K562 (cell line): ENCODE data around the gene ZNF391. TPM values are rescaled to one million over a fixed set of nuclear protein-coding genes. Genes with fewer than 3 reads are reported as not detected.

Experiments used
- FOXA3 ChIP-seq, 2 experiments: fragments of 450-650 bp in 1 of 2; sonication (generic) in 1 of 2; formaldehyde crosslinking; IDR thresholded peaks in 1 of 2; conservative IDR thresholded peaks in 1 of 2; 2 replicates each; pipeline versions ENCODE4 v1.4.0 to v1.8.0; 2020 to 2022; ENCODE audit warnings: mild to moderate bottlenecking in 2 of 2, missing genetic modification reagents in 1 of 2
- JUNB ChIP-seq: fragments of 450-650 bp; formaldehyde crosslinking; conservative IDR thresholded peaks from 2 replicates; pipeline ENCODE4 v1.4.0; 2020; ENCODE audit warnings: mild to moderate bottlenecking
- KLF10 ChIP-seq: fragments of 250-450 bp; sonication (Bioruptor Pico); IDR thresholded peaks from 2 replicates; pipeline ENCODE4 v1.6.1; 2021; ENCODE audit warnings: matching md5 sums
- NCOA2 ChIP-seq, 2 experiments: fragments of 450-650 bp; IDR thresholded peaks; 2 replicates each; pipeline ENCODE4 v1.6.1; 2018; ENCODE audit warnings: mild to moderate bottlenecking in 2 of 2, moderate library complexity in 1 of 2; ENCODE audit not compliant: partially characterized antibody in 2 of 2
- POLR3G ChIP-seq: IDR thresholded peaks from 2 replicates; pipeline ENCODE4 v1.6.1; 2011; ENCODE audit not compliant: insufficient read length, insufficient replicate concordance; ENCODE audit errors: extremely low read depth
- XRCC5 ChIP-seq: fragments of 200-400 bp; formaldehyde crosslinking; IDR thresholded peaks from 2 replicates; pipeline ENCODE4 v1.6.1; 2017; ENCODE audit warnings: low read depth, mild to moderate bottlenecking, low read length
- ZNF133 ChIP-seq: fragments of 250-450 bp; sonication (Bioruptor Pico); IDR thresholded peaks from 2 replicates; pipeline ENCODE4 v1.4.0; 2020; ENCODE audit warnings: mild to moderate bottlenecking
- ZSCAN32 ChIP-seq: fragments of 450-650 bp; formaldehyde crosslinking; IDR thresholded peaks from 2 replicates; pipeline ENCODE4 v1.4.0; 2020; ENCODE audit warnings: mild to moderate bottlenecking, moderate library complexity
- polyA plus RNA-seq, 8 experiments: library from polyadenylated mRNA; depleted of rRNA in 4 of 8; stranded (reverse) in 5 of 8; unstranded in 3 of 8; fragments of >200 nt; fragmentation: Nextera tagmentation in 2 of 8; fragmentation: Illumina TruSeq in 1 of 8; extraction: Ambion mirVana in 2 of 8; extraction: Trizol in 1 of 8; gene quantifications; 2 replicates each; pipeline versions ENCODE4 v1.2.1 to v1.2.3, GENCODE V29; 2011 to 2014; ENCODE audit warnings: inconsistent platforms in 1 of 8, missing spikeins in 1 of 8
- total RNA-seq, 7 experiments: library from RNA; depleted of rRNA in 6 of 7; stranded (reverse); fragments of >200 nt in 6 of 7; fragmentation: Illumina TruSeq in 2 of 7; extraction: Trizol in 2 of 7; gene quantifications; 2 replicates each; pipeline versions ENCODE4 v1.2.1 to v1.2.3, GENCODE V29; 2011 to 2021; ENCODE audit warnings: low replicate concordance in 1 of 7
- TF ChIP-seq, protein P1 (sequence below): fragments of 450-650 bp; IDR thresholded peaks from 2 replicates; pipeline ENCODE4 v1.6.1; 2017; ENCODE audit warnings: antibody characterized with exemption, mild to moderate bottlenecking
- TF ChIP-seq, protein P2 (sequence below): fragments of 150-350 bp; conservative IDR thresholded peaks from 2 replicates; pipeline ENCODE4 v1.6.1; 2014; ENCODE audit warnings: low read length
- TF ChIP-seq, protein P3 (sequence below): fragments of 250-450 bp; sonication (Bioruptor Pico); IDR thresholded peaks from 2 replicates; pipeline ENCODE4 v1.8.0; 2022; ENCODE audit warnings: moderate library complexity, mild to moderate bottlenecking, inconsistent platforms
- TF ChIP-seq, protein P4 (sequence below): fragments of 450-650 bp; IDR thresholded peaks from 2 replicates; pipeline ENCODE4 v1.6.1; 2016; ENCODE audit warnings: missing biosample characterization, missing genetic modification characterization
- TF ChIP-seq, protein P5 (sequence below): fragments of 450-650 bp; IDR thresholded peaks from 2 replicates; pipeline ENCODE4 v1.6.1; 2017; ENCODE audit warnings: antibody characterized with exemption

ZNF391 gene
- total and polyA plus RNA-seq, 9 of the 15 experiments (the other 6 are each of a cell fraction or from before 2014, with no cell fraction given), result 2.3 to 10.1 (median 5.8) TPM

DNA sequence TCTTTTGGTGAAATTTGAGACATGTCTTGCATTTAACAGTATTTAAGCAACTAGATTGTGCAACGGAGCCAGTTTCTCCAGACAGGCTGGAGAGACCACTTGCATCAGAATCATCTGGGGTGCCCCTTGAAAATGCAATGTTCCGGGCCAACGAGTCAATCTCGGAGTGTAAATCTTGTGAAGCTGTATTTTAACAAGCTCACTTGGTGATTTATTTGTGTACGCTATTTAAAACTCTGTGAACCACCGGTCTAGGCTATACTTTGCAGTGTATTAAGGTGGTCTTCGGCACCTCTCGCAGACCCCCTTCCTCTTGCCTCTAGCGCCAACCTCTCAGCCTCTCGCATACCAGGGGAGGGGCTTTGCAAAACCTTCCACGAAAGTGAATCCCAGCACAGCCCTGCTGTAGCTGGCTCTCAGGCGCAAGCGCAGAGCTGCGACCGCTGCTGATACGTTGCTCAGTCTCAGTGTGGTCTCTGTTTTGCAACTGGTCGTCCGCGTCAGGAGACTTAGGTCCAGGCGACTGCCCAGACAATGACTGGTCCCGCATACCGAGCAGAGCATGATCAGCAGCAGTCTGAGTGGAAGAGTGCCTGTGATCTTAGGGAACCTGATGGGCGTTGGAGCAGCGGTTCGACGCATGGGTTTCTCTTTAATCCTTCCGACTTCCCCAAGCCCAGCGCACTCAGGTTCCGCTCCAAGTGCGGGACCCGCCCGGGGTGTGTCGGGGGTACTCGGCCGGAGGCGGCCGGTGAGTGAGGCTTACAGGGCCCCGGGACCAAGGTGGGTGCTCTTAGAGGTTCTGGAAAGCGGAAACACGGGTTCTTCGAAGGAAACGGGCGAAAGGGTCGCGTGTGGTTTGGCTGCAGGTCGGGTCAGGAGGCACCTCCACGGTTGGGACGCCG is at the start of gene ZNF391 (continued):
- TF ChIP-seq, protein P1, sequence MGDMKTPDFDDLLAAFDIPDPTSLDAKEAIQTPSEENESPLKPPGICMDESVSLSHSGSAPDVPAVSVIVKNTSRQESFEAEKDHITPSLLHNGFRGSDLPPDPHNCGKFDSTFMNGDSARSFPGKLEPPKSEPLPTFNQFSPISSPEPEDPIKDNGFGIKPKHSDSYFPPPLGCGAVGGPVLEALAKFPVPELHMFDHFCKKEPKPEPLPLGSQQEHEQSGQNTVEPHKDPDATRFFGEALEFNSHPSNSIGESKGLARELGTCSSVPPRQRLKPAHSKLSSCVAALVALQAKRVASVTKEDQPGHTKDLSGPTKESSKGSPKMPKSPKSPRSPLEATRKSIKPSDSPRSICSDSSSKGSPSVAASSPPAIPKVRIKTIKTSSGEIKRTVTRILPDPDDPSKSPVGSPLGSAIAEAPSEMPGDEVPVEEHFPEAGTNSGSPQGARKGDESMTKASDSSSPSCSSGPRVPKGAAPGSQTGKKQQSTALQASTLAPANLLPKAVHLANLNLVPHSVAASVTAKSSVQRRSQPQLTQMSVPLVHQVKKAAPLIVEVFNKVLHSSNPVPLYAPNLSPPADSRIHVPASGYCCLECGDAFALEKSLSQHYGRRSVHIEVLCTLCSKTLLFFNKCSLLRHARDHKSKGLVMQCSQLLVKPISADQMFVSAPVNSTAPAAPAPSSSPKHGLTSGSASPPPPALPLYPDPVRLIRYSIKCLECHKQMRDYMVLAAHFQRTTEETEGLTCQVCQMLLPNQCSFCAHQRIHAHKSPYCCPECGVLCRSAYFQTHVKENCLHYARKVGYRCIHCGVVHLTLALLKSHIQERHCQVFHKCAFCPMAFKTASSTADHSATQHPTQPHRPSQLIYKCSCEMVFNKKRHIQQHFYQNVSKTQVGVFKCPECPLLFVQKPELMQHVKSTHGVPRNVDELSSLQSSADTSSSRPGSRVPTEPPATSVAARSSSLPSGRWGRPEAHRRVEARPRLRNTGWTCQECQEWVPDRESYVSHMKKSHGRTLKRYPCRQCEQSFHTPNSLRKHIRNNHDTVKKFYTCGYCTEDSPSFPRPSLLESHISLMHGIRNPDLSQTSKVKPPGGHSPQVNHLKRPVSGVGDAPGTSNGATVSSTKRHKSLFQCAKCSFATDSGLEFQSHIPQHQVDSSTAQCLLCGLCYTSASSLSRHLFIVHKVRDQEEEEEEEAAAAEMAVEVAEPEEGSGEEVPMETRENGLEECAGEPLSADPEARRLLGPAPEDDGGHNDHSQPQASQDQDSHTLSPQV, result peak; percentile 74
- TF ChIP-seq XRCC5 (peak; percentile 99), NCOA2 (IDR thresholded peaks at IDR 0.05; ENCODE audit: partially characterized antibody in 2 of 2) (no peak), JUNB (CRISPR knock-in tag) (no peak), POLR3G (no peak), ZNF133 (no peak), ZSCAN32 (CRISPR knock-in tag) (no peak), FOXA3 (CRISPR knock-in tag; conservative IDR thresholded peaks at IDR 0.05 in 1 of 2, IDR thresholded peaks at IDR 0.05 in 1 of 2) (no peak), KLF10 (CRISPR knock-in tag) (no peak)
- TF ChIP-seq, protein P2, sequence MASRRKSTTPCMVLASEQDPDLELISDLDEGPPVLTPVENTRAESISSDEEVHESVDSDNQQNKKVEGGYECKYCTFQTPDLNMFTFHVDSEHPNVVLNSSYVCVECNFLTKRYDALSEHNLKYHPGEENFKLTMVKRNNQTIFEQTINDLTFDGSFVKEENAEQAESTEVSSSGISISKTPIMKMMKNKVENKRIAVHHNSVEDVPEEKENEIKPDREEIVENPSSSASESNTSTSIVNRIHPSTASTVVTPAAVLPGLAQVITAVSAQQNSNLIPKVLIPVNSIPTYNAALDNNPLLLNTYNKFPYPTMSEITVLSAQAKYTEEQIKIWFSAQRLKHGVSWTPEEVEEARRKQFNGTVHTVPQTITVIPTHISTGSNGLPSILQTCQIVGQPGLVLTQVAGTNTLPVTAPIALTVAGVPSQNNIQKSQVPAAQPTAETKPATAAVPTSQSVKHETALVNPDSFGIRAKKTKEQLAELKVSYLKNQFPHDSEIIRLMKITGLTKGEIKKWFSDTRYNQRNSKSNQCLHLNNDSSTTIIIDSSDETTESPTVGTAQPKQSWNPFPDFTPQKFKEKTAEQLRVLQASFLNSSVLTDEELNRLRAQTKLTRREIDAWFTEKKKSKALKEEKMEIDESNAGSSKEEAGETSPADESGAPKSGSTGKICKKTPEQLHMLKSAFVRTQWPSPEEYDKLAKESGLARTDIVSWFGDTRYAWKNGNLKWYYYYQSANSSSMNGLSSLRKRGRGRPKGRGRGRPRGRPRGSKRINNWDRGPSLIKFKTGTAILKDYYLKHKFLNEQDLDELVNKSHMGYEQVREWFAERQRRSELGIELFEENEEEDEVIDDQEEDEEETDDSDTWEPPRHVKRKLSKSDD, result peak; percentile 73; the same call in 1 of the 2 replicates
- TF ChIP-seq, protein P3, sequence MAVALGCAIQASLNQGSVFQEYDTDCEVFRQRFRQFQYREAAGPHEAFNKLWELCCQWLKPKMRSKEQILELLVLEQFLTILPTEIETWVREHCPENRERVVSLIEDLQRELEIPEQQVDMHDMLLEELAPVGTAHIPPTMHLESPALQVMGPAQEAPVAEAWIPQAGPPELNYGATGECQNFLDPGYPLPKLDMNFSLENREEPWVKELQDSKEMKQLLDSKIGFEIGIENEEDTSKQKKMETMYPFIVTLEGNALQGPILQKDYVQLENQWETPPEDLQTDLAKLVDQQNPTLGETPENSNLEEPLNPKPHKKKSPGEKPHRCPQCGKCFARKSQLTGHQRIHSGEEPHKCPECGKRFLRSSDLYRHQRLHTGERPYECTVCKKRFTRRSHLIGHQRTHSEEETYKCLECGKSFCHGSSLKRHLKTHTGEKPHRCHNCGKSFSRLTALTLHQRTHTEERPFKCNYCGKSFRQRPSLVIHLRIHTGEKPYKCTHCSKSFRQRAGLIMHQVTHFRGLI (CRISPR knock-in tag), result 0 out of 2 replicates have a peak, but pooled peaks have one; percentile 54
- TF ChIP-seq, protein P4, sequence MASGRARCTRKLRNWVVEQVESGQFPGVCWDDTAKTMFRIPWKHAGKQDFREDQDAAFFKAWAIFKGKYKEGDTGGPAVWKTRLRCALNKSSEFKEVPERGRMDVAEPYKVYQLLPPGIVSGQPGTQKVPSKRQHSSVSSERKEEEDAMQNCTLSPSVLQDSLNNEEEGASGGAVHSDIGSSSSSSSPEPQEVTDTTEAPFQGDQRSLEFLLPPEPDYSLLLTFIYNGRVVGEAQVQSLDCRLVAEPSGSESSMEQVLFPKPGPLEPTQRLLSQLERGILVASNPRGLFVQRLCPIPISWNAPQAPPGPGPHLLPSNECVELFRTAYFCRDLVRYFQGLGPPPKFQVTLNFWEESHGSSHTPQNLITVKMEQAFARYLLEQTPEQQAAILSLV, result no peak
- TF ChIP-seq, protein P5, sequence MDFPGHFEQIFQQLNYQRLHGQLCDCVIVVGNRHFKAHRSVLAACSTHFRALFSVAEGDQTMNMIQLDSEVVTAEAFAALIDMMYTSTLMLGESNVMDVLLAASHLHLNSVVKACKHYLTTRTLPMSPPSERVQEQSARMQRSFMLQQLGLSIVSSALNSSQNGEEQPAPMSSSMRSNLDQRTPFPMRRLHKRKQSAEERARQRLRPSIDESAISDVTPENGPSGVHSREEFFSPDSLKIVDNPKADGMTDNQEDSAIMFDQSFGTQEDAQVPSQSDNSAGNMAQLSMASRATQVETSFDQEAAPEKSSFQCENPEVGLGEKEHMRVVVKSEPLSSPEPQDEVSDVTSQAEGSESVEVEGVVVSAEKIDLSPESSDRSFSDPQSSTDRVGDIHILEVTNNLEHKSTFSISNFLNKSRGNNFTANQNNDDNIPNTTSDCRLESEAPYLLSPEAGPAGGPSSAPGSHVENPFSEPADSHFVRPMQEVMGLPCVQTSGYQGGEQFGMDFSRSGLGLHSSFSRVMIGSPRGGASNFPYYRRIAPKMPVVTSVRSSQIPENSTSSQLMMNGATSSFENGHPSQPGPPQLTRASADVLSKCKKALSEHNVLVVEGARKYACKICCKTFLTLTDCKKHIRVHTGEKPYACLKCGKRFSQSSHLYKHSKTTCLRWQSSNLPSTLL, result no peak
